ENCODE results near the gene DTNA. TPM values are rescaled to one million over a fixed set of nuclear protein-coding genes. Genes with fewer than 3 reads are reported as not detected.

DTNA gene
- total and polyA plus RNA-seq, 4 donors: 47.6 to 101 (median 53.4) TPM

DNA sequence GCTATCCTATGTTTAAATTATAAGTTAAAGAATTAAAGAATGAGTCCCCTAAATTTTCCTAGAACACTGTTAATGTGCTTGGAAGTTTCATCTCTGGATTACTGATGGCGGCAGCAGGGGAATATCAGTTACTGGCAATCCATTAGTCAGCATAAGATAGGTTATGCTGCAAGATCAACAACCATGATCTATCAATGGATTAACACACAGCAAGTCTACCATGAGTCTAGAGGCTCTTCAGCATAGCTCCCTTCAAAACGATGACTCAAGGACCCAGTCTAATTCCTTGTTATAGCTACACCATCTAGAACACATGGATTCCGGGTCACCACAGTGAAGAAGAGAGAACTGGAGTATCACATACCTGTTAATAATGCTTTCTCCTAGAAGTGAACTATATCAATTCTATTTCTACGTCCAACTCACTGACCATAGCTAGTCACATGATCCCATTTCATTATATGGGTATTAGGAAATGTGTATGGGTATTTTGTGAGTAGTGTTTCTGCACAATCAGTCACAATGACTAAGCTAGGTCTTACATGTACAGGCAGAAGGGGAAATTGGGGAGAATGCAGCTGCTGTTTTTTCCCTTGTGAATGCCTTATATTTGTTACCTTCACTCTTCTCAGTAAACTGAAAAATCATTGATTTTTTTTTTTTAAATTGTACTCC is 222.8 kb downstream of the DTNA start:
- Histone ChIP-seq H3K9me3 (ENCODE audit: control insufficient read depth, low read length) (no peaks in the 10 kb centered on the region), H3K27ac (ENCODE audit: low read depth in 1 of 2, low read length in 2 of 2) (no peak overlapping the region), H3K4me1 (ENCODE audit: control insufficient read depth in 1 of 2, insufficient read depth in 2 of 2, low read length in 2 of 2) (no peaks in the 10 kb centered on the region), H3K27me3 (ENCODE audit: control insufficient read depth in 1 of 2, insufficient read depth in 2 of 2, low read length in 1 of 2) (no peaks in the 10 kb centered on the region), H3K4me3 (ENCODE audit: low read length in 2 of 2) (no peak overlapping the region), H3K36me3 (ENCODE audit: control insufficient read depth in 1 of 2, insufficient read depth in 2 of 2, low read length in 1 of 2) (no peaks in the 10 kb centered on the region)
- WGBS, 2 donors: 96 to 97% methylated on average over 4 of the region's 4 CpGs
- ATAC-seq (ENCODE audit: low FRiP score) (no peak), DNase-seq (no peak)
- intact Hi-C loops (cut with DNase I): no loop called here

DNA sequence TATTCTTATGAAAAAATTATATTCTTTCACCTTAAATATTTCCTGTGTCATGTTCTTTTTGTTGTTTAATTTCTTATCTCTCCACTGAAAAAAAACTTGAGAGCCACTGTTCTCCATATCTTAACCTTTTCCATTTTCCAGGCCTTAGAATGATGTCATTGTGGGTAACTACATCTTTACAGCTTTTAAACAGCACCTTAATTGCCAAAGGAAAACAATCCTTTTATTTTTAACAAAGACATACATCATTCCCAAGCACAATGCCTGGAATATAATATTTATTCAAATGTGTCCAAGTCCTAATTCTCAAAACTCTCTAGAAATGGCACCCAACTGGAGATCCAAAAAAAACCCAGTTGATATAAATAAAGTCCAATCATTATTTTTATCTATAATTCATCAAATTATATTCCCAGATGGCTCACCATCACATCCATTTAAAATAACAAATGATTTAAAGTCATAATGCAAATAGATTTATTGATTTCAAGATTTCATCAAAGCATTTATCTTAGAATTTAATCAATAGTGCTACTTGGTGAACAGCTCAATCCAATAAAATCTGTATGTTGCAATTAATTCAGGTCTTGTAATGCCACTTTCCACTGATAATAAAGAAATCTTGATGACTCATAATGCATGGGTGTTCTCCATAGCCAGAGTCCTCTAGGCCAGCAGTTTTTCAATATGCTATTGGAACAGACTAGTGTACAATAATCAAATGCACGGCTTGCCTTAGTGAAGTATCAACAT is 224.0 kb downstream of the DTNA start:
- Histone ChIP-seq H3K4me3 (ENCODE audit: low read length in 2 of 2) (no peak overlapping the region), H3K27me3 (ENCODE audit: control insufficient read depth in 1 of 2, insufficient read depth in 2 of 2, low read length in 1 of 2) (no peaks in the 10 kb centered on the region), H3K27ac (ENCODE audit: low read depth in 1 of 2, low read length in 2 of 2) (no peak overlapping the region), H3K9me3 (ENCODE audit: control insufficient read depth, low read length) (no peaks in the 10 kb centered on the region), H3K4me1 (ENCODE audit: control insufficient read depth in 1 of 2, insufficient read depth in 2 of 2, low read length in 2 of 2) (no peaks in the 10 kb centered on the region), H3K36me3 (ENCODE audit: control insufficient read depth in 1 of 2, insufficient read depth in 2 of 2, low read length in 1 of 2) (no peaks in the 10 kb centered on the region)
- no peak for ATAC-seq (ENCODE audit: low FRiP score)
- WGBS, 2 donors: 52 to 53% methylated on average over 1 of the region's 1 CpG
- DNase-seq: no peak
- intact Hi-C loops (cut with DNase I): no loop called here

DNA sequence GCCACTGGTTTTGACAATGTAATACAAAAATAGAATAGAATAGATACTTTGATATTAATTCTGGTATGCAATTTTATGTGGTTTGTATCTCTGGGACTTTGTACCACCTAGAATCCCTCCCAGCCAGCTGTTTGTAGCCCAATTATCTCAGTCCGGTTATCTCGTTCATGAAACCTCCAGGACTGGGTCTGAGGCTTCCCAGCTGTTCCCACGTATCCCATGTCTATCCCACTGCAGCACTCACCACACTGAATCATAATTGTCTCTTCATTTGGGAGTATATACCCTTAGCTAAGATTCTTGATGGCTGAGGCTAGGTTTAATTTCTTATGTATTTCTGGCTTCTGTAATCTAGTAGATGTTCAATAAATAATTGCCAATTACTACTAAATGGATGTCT is 226.7 kb downstream of the DTNA start:
- intact Hi-C loops (cut with DNase I): no loop called here
- H3K27ac ChIP-seq (ENCODE audit: low read depth in 1 of 2, low read length in 2 of 2): no peak overlapping the region
- H3K9me3 ChIP-seq (ENCODE audit: control insufficient read depth, low read length): no peaks in the 10 kb centered on the region
- no peaks in the 10 kb centered on the region for H3K27me3 ChIP-seq (ENCODE audit: control insufficient read depth in 1 of 2, insufficient read depth in 2 of 2, low read length in 1 of 2)
- ATAC-seq (ENCODE audit: low FRiP score) (no peak), DNase-seq (no peak)
- no peak overlapping the region for H3K4me3 ChIP-seq (ENCODE audit: low read length in 2 of 2)
- WGBS, 2 donors: 80 to 82% methylated on average over 3 of the region's 3 CpGs
- peaks cover 0 to 2% of the 10 kb centered on the region in 2 donors for H3K4me1 ChIP-seq (ENCODE audit: control insufficient read depth in 1 of 2, insufficient read depth in 2 of 2, low read length in 2 of 2)
- H3K36me3 ChIP-seq (ENCODE audit: control insufficient read depth in 1 of 2, insufficient read depth in 2 of 2, low read length in 1 of 2): no peaks in the 10 kb centered on the region

DNA sequence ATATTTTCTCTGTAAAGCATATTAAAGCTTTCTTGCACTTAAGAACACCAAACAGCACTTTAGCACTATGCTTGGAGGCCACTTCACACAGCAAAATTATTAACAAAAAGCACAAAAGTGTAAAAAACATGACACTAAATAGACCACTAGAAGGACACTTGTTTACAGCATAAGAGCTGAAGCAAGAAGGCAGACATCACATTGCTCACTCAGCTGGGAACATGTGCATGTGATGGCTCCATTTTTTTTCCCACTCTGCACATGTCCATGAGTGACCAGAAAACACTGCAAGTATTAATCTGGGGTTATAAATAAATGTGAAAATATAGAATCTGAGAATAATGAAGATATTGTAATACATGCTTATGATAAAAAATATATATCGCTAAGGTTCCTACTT is 228.0 kb downstream of the DTNA start:
- intact Hi-C loops (cut with DNase I): no loop called here
- 93 to 97% methylated on average over 1 of the region's 1 CpG for WGBS, 2 donors
- DNase-seq (no peak), ATAC-seq (ENCODE audit: low FRiP score) (no peak)
- no peaks in the 10 kb centered on the region for H3K9me3 ChIP-seq (ENCODE audit: control insufficient read depth, low read length)
- no peak overlapping the region for H3K27ac ChIP-seq (ENCODE audit: low read depth in 1 of 2, low read length in 2 of 2)
- H3K4me3 ChIP-seq (ENCODE audit: low read length in 2 of 2): no peak overlapping the region
- no peaks in the 10 kb centered on the region for H3K36me3 ChIP-seq (ENCODE audit: control insufficient read depth in 1 of 2, insufficient read depth in 2 of 2, low read length in 1 of 2)
- H3K4me1 ChIP-seq (ENCODE audit: control insufficient read depth in 1 of 2, insufficient read depth in 2 of 2, low read length in 2 of 2): peaks cover 0 to 2% of the 10 kb centered on the region in 2 donors
- H3K27me3 ChIP-seq (ENCODE audit: control insufficient read depth in 1 of 2, insufficient read depth in 2 of 2, low read length in 1 of 2): no peaks in the 10 kb centered on the region

All from aorta (tissue), 5 donors.